Inferior parietal cortex (tissue), 1 donor: ENCODE results near the gene MEX3D.

Experiments
- DNase-seq: peaks from one replicate; pipeline ENCODE4 v3.0.0-alpha.2; 2016; ENCODE audit errors: extremely low spot score

Gene MEX3D

GRCh38 chr19:1593501-1593772 lies 25.3 kb upstream of the MEX3D start:
- no peak for DNase-seq

- DNase-seq = peak; percentile 91
These were observed 24.8 kb upstream of the MEX3D start, which contains the start of gene MBD3 for GRCh38 chr19:1592755-1593500. TSS of gene MBD3 (minus strand) at chr19:1592865. CDS start at chr19:1592631, 234 bp downstream.

GRCh38 chr19:1592024-1592754 lies 24.1 kb upstream of the MEX3D start:
- DNase-seq = peak; percentile 86

GRCh38 chr19:1591421-1592023 lies 23.4 kb upstream of the MEX3D start:
- DNase-seq = no peak

GRCh38 chr19:1590641-1591397 lies 22.7 kb upstream of the MEX3D start:
- DNase-seq = no peak

- no peak for DNase-seq
These were observed 19.7 kb upstream of the MEX3D start for GRCh38 chr19:1587872-1588271.

GRCh38 chr19:1585243-1585580 lies 17.1 kb upstream of the MEX3D start:
- no peak for DNase-seq

- no peak for DNase-seq
These were observed 16.5 kb upstream of the MEX3D start for GRCh38 chr19:1584500-1585242.

GRCh38 chr19:1582201-1582600 lies 14.1 kb upstream of the MEX3D start:
- DNase-seq = no peak

GRCh38 chr19:1580957-1581356 lies 12.8 kb upstream of the MEX3D start:
- no peak for DNase-seq

- no peak for DNase-seq
These were observed 12.3 kb upstream of the MEX3D start for GRCh38 chr19:1580382-1580781.

GRCh38 chr19:1579222-1579621 lies 11.1 kb upstream of the MEX3D start:
- no peak for DNase-seq

GRCh38 chr19:1577929-1578618 lies 9.9 kb upstream of the MEX3D start:
- no peak for DNase-seq

GRCh38 chr19:1577090-1577928 lies 9.2 kb upstream of the MEX3D start:
- DNase-seq = no peak

- DNase-seq = no peak
These were observed 8.3 kb upstream of the MEX3D start for GRCh38 chr19:1576242-1577089.

- no peak for DNase-seq
These were observed 7.5 kb upstream of the MEX3D start for GRCh38 chr19:1575323-1576241.

- no peak for DNase-seq
These were observed 6.4 kb upstream of the MEX3D start for GRCh38 chr19:1574354-1575136.
